ENCODE data around the gene ANTXR1. TPM values are rescaled to one million over a fixed set of nuclear protein-coding genes. Genes with fewer than 3 reads are reported as not detected.

Gene ANTXR1
- total RNA-seq, 1 experiment from 2014 or later: 25.7 TPM

- no peaks in the 10 kb centered on the region for H3K27me3 ChIP-seq (ENCODE audit: insufficient read depth, low read length)
- H3K79me2 ChIP-seq (ENCODE audit: insufficient read depth, low read length): no peaks in the 10 kb centered on the region
- H3K4me3 ChIP-seq (replicated peaks in 1 of 2; ENCODE audit: low read depth in 1 of 2, low read length in 2 of 2): no peak overlapping the region
- TF ChIP-seq JUND (IDR thresholded peaks at IDR 0.05) (no peak), TCF7L2 (IDR thresholded peaks at IDR 0.05; ENCODE audit: borderline replicate concordance, extremely low read depth, insufficient read depth, insufficient read length) (no peak), RAD21 (IDR thresholded peaks at IDR 0.05; ENCODE audit: low read depth) (no peak), CEBPB (IDR thresholded peaks at IDR 0.05; ENCODE audit: low read depth) (no peak), SRF (IDR thresholded peaks at IDR 0.05; ENCODE audit: low read depth) (no peak), REST (IDR thresholded peaks at IDR 0.05; ENCODE audit: low read depth) (no peak), ZFX (IDR thresholded peaks at IDR 0.05) (no peak), SP1 (IDR thresholded peaks at IDR 0.05; ENCODE audit: low read depth) (no peak), POLR2AphosphoS5 (IDR thresholded peaks at IDR 0.05; ENCODE audit: low read depth, low read length) (no peak), FOSL1 (IDR thresholded peaks at IDR 0.05; ENCODE audit: low read depth) (no peak)
- TF ChIP-seq, protein P1, sequence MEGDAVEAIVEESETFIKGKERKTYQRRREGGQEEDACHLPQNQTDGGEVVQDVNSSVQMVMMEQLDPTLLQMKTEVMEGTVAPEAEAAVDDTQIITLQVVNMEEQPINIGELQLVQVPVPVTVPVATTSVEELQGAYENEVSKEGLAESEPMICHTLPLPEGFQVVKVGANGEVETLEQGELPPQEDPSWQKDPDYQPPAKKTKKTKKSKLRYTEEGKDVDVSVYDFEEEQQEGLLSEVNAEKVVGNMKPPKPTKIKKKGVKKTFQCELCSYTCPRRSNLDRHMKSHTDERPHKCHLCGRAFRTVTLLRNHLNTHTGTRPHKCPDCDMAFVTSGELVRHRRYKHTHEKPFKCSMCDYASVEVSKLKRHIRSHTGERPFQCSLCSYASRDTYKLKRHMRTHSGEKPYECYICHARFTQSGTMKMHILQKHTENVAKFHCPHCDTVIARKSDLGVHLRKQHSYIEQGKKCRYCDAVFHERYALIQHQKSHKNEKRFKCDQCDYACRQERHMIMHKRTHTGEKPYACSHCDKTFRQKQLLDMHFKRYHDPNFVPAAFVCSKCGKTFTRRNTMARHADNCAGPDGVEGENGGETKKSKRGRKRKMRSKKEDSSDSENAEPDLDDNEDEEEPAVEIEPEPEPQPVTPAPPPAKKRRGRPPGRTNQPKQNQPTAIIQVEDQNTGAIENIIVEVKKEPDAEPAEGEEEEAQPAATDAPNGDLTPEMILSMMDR (IDR thresholded peaks at IDR 0.05 in 2 of 3, conservative IDR thresholded peaks at IDR 0.05 in 1 of 3; ENCODE audit: borderline replicate concordance in 1 of 3, insufficient read depth in 1 of 3, low read depth in 2 of 3, low read length in 2 of 3): no peak
- intact Hi-C loops (cut with micrococcal nuclease): no loop called here
- H3K36me3 ChIP-seq (ENCODE audit: control insufficient read depth in 1 of 2, insufficient read depth in 2 of 2, low read length in 2 of 2): no peaks in the 10 kb centered on the region
- H3K4me1 ChIP-seq (ENCODE audit: control insufficient read depth in 1 of 2, insufficient read depth in 2 of 2, low read length in 2 of 2): 0 out of 4 replicates have a peak, but pooled peaks cover 0 to 2% of the 10 kb centered on the region in 2 experiments
- no peaks in the 10 kb centered on the region for H4K20me1 ChIP-seq (ENCODE audit: insufficient read depth)
- ATAC-seq (no peak), DNase-seq (ENCODE audit: low read depth, low spot score) (no peak)
- no TSS peak for BruUV-seq (replicated peaks)
- peaks cover 0 to 6% of the 10 kb centered on the region in 2 experiments; a peak in 1 of 4 replicates for H3K9me3 ChIP-seq (ENCODE audit: control insufficient read depth in 1 of 2, insufficient read depth in 1 of 2, low read depth in 1 of 2, low read length in 2 of 2)
- no peaks in the 10 kb centered on the region for H3K9me2 ChIP-seq (ENCODE audit: insufficient read depth)
- ChIA-PET RAD21 (ENCODE audit: low non-redundant PET in 1 of 2, low total read pairs in 2 of 2, uncharacterized antibody in 2 of 2, unreplicated experiment in 2 of 2) (no interaction called here), POLR2A (no interaction called here), CTCF (no interaction called here)
- no peak overlapping the region for H3K4me2 ChIP-seq (ENCODE audit: low read length)
- no peak overlapping the region for H2AFZ ChIP-seq (ENCODE audit: low read depth, low read length, poor library complexity, severe bottlenecking)
- H3K27ac ChIP-seq (ENCODE audit: low read depth, low read length): no peak overlapping the region
- no peak overlapping the region for H3K9ac ChIP-seq (ENCODE audit: low read length)
Observed at GRCh38 chr2:69154106-69154505, 141.1 kb downstream of the ANTXR1 start.

Measured in HCT116 (cell line).